ENCODE measurements around the gene TMC7. TPM values are rescaled to one million over a fixed set of nuclear protein-coding genes. Genes with fewer than 3 reads are reported as not detected.
"Not testable (repeated sequence)": the region's sequence is repeated elsewhere in the genome, so short reads cannot be mapped to it uniquely, and the experiment has no call there.

The TMC7 gene
- total RNA-seq, 1 donor from 2014 or later: 0.75 TPM

DNA sequence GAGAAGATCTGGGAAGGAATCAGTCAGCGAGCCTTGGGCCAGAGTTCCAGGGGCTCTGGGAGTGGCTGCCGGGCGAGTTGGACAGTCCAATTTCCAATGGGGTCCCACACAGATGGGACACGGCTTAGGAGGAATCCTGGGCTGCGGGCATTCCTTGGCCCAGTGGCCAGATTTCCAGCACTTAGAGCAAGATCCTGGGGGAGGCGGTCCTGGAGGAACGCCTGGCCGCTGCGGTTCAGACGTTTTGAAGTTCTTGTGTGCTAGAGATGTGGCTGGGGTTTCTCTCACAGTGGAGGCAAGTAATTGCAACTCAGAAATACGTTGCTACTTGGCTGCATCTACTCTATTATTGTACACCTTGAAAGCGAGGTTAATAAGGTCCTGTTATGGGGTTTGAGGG, 11.7 kb downstream of the TMC7 start:
- not testable (repeated sequence) for H3K4me3 ChIP-seq (ENCODE audit: low read depth, low read length); H3K36me3 ChIP-seq (ENCODE audit: control insufficient read depth, insufficient read depth, low read length); DNase-seq (ENCODE audit: low read depth); H3K27me3 ChIP-seq (ENCODE audit: control insufficient read depth, insufficient read depth, low read length)

DNA sequence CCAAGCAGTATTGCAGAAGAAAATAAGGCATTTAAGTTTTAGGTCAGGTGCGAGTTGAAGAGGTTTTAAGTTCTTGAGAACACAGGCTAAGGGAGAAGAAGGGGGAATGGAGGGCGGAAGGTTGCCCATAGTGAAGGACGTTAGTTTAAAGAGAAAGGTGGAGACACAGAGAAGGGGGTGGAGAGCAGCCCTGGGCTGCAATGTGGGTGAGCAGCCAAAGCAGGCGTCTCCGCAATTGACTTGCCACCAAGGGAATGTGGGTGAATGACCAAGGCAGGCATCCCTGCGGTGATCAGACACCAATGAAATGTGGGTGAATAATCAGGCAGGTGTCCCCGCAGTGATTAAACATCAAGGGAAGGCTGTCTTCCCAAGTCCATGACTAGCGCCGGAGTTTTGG, 12.8 kb downstream of the TMC7 start:
- H3K27me3 ChIP-seq (ENCODE audit: control insufficient read depth, insufficient read depth, low read length); DNase-seq (ENCODE audit: low read depth); H3K4me3 ChIP-seq (ENCODE audit: low read depth, low read length): not testable (repeated sequence)

DNA sequence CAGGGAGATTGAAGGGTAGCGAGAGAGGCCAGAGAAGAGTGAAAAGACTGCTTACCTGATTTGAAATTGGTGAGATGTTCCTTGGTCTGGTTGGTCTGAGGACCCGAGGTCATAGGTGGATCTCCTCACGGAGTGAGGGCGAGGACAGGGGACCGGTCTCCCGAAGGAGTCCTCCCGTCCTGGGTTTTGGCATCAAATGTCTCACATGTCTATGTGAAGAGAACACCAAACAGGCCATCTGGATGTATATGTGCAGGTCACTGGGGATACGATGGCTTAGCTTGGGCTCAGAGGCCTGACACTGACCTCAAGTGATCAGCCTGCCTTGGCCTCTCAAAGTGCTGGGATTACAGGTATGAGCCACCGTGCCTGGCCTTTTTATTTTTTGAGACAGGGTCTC, 13.3 kb downstream of the TMC7 start:
- not testable (repeated sequence) for H3K4me3 ChIP-seq (ENCODE audit: low read depth, low read length); H3K27me3 ChIP-seq (ENCODE audit: control insufficient read depth, insufficient read depth, low read length); DNase-seq (ENCODE audit: low read depth); H3K36me3 ChIP-seq (ENCODE audit: control insufficient read depth, insufficient read depth, low read length)

More for the DNA sequence above, 12.8 kb downstream of the TMC7 start:
- H3K36me3 ChIP-seq (ENCODE audit: control insufficient read depth, insufficient read depth, low read length): not testable (repeated sequence)

DNA sequence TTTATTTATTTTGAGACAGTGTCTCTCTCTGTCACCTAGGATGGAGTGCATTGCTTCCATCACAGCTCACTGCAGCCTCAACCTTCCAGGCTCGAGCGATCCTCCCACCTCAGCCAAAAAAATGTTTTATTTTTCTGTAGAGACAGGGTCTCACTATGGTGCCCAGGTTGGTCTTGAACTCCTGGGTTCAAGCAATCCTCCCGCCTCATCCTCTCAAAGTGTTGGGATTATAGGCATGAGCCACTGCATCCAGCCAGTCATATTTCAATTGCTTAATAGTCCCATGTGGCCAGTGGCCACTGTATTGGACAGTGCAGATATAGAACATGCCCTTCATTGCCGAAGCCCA, 15.3 kb downstream of the TMC7 start:
- no peaks in the 10 kb centered on the region for H3K27me3 ChIP-seq (ENCODE audit: control insufficient read depth, insufficient read depth, low read length)
- no peak overlapping the region for H3K4me3 ChIP-seq (ENCODE audit: low read depth, low read length)
- no peak for DNase-seq (ENCODE audit: low read depth)
- H3K36me3 ChIP-seq (ENCODE audit: control insufficient read depth, insufficient read depth, low read length): no peaks in the 10 kb centered on the region
- TF ChIP-seq, protein P1, sequence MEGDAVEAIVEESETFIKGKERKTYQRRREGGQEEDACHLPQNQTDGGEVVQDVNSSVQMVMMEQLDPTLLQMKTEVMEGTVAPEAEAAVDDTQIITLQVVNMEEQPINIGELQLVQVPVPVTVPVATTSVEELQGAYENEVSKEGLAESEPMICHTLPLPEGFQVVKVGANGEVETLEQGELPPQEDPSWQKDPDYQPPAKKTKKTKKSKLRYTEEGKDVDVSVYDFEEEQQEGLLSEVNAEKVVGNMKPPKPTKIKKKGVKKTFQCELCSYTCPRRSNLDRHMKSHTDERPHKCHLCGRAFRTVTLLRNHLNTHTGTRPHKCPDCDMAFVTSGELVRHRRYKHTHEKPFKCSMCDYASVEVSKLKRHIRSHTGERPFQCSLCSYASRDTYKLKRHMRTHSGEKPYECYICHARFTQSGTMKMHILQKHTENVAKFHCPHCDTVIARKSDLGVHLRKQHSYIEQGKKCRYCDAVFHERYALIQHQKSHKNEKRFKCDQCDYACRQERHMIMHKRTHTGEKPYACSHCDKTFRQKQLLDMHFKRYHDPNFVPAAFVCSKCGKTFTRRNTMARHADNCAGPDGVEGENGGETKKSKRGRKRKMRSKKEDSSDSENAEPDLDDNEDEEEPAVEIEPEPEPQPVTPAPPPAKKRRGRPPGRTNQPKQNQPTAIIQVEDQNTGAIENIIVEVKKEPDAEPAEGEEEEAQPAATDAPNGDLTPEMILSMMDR (IDR thresholded peaks at IDR 0.05; ENCODE audit: insufficient read depth, low read length, poor library complexity, severe bottlenecking): no peak

DNA sequence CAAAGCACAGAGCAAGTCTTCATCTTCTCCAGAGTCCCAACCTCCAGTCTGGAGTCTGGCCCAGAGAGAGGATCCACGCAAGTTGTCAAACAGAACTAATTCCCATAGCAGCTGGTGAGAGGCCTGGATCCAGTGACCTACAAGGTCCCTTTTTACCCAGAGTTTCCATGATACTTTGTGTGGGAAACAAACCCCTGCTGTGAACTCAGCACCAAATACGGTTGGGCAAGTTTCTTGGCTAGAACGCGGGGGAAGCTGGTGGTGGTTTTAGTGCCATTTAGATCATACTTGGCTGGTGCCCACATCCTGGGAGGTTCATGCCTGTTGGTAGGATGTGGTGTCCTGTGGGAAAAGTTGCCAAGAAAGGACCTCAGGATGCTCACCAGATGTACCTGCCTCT, 18.1 kb downstream of the TMC7 start:
- TF ChIP-seq, protein P1 (IDR thresholded peaks at IDR 0.05; ENCODE audit: insufficient read depth, low read length, poor library complexity, severe bottlenecking): no peak
- H3K4me3 ChIP-seq (ENCODE audit: low read depth, low read length): no peak overlapping the region
- no peak for DNase-seq (ENCODE audit: low read depth)
- no peaks in the 10 kb centered on the region for H3K36me3 ChIP-seq (ENCODE audit: control insufficient read depth, insufficient read depth, low read length)
- no peaks in the 10 kb centered on the region for H3K27me3 ChIP-seq (ENCODE audit: control insufficient read depth, insufficient read depth, low read length)

DNA sequence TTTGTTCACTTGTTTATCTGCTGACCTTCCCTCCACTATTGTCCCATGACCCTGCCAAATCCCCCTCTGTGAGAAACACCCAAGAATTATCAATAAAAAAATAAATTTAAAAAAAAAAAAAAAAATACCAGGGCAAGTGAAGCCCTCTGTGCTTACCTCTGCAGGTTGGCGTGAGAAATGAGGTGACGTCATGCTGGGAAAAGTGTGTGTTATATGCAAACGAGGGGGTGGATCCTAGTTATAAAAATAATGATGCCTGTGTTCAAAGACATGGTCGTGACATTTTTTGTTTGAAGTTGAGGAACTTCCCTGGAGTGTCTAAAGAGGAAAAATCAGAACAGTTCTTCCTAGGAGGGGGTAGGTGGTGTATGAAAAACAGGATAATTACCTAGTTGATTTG, 20.2 kb downstream of the TMC7 start:
- Histone ChIP-seq H3K4me3 (ENCODE audit: low read depth, low read length) (no peak overlapping the region), H3K27me3 (ENCODE audit: control insufficient read depth, insufficient read depth, low read length) (no peaks in the 10 kb centered on the region), H3K36me3 (ENCODE audit: control insufficient read depth, insufficient read depth, low read length) (no peaks in the 10 kb centered on the region)
- TF ChIP-seq, protein P1 (IDR thresholded peaks at IDR 0.05; ENCODE audit: insufficient read depth, low read length, poor library complexity, severe bottlenecking): no peak
- no peak for DNase-seq (ENCODE audit: low read depth)

DNA sequence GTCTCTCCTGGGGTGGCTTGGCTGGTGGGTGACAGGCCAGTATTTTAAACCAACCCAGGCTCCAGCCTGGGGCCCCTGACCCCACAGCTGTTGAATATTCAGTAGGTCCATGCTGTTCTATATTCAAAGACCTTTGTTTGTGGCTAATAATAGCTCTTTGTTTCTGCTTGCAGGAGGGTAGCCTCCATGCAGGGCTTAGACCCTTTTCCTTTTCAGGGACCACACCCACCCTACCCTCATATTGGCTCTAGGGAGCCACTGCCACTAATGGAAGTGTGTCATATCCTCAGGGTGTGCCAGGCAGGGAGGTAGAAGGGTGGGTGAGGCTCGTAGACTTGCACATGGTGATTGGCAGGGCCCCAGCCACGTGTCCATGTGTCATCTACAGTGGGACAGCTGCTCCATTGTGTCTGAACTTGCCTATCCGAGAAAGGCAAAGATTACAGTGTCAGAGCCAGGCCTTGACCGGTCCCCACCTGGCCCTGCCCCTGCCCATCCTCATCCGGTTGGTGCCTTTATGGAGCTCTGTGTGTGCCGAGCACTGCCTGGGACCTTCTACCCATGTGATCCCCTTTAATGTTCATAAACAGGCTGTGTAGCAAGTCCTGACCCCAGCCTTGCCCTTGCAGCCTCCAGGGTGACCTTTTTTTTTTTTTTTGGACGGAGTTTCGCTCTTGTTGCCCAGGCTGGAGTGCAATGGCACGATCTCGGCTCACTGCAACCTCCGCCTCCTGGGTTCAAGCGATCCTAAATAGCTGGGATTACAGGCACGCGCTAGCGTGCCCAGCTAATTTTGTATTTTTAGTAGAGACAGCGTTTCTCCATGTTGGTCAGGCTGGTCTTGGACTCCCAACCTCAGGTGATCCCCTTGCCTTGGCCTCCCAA, 22.1 kb downstream of the TMC7 start:
- no peak for DNase-seq (ENCODE audit: low read depth)
- Histone ChIP-seq H3K4me3 (ENCODE audit: low read depth, low read length) (no peak overlapping the region), H3K27me3 (ENCODE audit: control insufficient read depth, insufficient read depth, low read length) (no peaks in the 10 kb centered on the region), H3K36me3 (ENCODE audit: control insufficient read depth, insufficient read depth, low read length) (no peaks in the 10 kb centered on the region)
- TF ChIP-seq, protein P1 (IDR thresholded peaks at IDR 0.05; ENCODE audit: insufficient read depth, low read length, poor library complexity, severe bottlenecking): no peak
